ENCODE data around the gene KRTAP4-2.

KRTAP4-2 gene

DNA sequence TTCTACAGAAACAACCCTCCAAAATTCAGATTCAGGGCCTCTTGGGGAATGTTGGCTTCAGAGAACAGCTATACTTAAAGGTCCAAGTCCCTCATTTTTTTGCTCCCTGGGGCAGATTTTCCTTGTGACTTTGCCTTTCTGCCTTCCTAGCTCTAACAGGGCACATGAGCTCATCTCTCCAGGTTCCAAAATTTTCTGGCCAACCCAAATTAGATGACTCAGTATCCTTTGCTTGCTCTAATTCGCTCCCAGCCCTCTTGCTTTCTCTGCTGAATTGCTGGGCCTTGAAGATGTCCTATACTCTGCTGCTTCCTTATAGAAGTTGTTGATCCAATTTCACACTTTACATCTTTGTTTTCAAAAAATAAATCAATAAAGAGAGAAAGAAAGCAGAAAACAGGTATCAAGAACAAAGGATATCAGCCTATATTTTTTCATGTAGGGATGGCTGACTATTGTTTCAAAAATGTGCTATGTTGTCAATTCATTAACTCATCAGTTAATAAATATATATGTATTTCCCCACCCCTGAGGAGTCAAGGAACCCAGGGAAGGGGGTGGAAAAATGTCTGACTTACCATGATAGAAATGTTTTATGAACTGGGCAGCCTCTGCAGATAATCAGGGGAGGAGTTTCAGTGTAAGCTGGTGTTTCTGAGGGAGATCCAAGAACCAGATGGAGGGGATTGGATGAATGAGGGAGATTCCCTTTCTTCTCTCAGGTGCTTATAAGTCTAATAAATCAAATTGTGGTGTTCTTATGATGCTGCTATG, 1.0 kb upstream of the KRTAP4-2 start:
- Histone ChIP-seq H3K4me2 (ENCODE audit: low read length) (no peak overlapping the region), H3K9me2 (ENCODE audit: low read depth, low read length) (no peaks in the 10 kb centered on the region), H2AFZ (ENCODE audit: low read length) (no peak overlapping the region), H3K27ac (ENCODE audit: low read depth, low read length, poor library complexity, severe bottlenecking) (no peak overlapping the region), H3K4me3 (ENCODE audit: low read depth, low read length, poor library complexity, severe bottlenecking) (no peak overlapping the region), H3K4me1 (ENCODE audit: insufficient read depth, low read length, severe bottlenecking) (no peaks in the 10 kb centered on the region), H3K27me3 (ENCODE audit: insufficient read depth, low read length) (no peaks in the 10 kb centered on the region), H3K9me3 (ENCODE audit: low read length) (no peaks in the 10 kb centered on the region), H3K36me3 (ENCODE audit: insufficient read depth, low read length) (no peaks in the 10 kb centered on the region), H3K9ac (ENCODE audit: low read length) (no peak overlapping the region), H3F3A (ENCODE audit: insufficient read depth, low read length) (no peaks in the 10 kb centered on the region), H4K20me1 (ENCODE audit: insufficient read depth, low read length) (no peaks in the 10 kb centered on the region), H3K79me2 (ENCODE audit: insufficient read depth, low read length) (no peaks in the 10 kb centered on the region)
- TF ChIP-seq EZH2 (IDR thresholded peaks at IDR 0.05; ENCODE audit: borderline replicate concordance, low read length) (no peak), CTCF (IDR thresholded peaks at IDR 0.05; ENCODE audit: low read length) (no peak)

GRCh38 chr17:41178341-41178740, 320 bp upstream of the KRTAP4-2 start:
- Histone ChIP-seq H3K36me3 (ENCODE audit: insufficient read depth, low read length) (no peaks in the 10 kb centered on the region), H3K27me3 (ENCODE audit: insufficient read depth, low read length) (no peaks in the 10 kb centered on the region)

DNA sequence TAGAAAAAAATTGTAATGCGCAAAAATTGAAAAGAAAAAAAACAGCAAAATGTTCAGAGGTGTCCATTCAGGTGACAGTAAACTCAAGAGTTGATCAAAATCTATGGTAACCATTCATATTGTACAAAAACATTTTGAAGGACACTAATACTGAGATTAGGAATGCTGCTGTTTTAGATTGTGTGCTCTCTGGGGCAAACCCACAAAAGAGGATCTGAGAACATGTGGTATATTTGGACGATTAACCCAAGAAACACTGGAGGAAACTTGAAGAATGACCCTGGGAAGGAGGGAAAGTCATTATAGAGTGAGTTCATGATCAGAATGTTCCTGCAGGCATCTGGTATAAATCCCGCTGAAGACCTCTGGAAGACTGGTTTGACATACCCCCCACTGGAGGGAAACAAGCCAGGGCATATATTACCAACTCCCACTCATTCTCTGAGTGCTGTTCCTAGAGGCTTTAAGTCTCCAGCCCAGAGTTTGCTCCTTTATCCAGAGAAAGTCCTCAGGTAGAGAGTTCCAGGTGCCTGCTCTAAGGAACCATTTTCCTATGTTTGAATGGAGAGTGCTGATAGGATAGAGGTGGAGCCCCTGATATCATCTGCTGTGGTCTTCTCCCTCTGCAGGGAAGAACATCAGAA, 1.2 kb downstream of the KRTAP4-2 start:
- Histone ChIP-seq H3K27ac (ENCODE audit: low read depth, low read length, poor library complexity, severe bottlenecking) (no peak overlapping the region), H3K27me3 (ENCODE audit: insufficient read depth, low read length) (no peaks in the 10 kb centered on the region), H3K4me1 (ENCODE audit: insufficient read depth, low read length, severe bottlenecking) (no peaks in the 10 kb centered on the region), H3K9me3 (ENCODE audit: low read length) (no peaks in the 10 kb centered on the region), H3K36me3 (ENCODE audit: insufficient read depth, low read length) (no peaks in the 10 kb centered on the region), H3K79me2 (ENCODE audit: insufficient read depth, low read length) (no peaks in the 10 kb centered on the region), H3K4me2 (ENCODE audit: low read length) (no peak overlapping the region), H3K9me2 (ENCODE audit: low read depth, low read length) (no peaks in the 10 kb centered on the region), H2AFZ (ENCODE audit: low read length) (no peak overlapping the region), H3K4me3 (ENCODE audit: low read depth, low read length, poor library complexity, severe bottlenecking) (no peak overlapping the region), H4K20me1 (ENCODE audit: insufficient read depth, low read length) (no peaks in the 10 kb centered on the region), H3F3A (ENCODE audit: insufficient read depth, low read length) (no peaks in the 10 kb centered on the region), H3K9ac (ENCODE audit: low read length) (no peak overlapping the region)
- TF ChIP-seq CTCF (IDR thresholded peaks at IDR 0.05; ENCODE audit: low read length) (no peak), EZH2 (IDR thresholded peaks at IDR 0.05; ENCODE audit: borderline replicate concordance, low read length) (no peak)

More at GRCh38 chr17:41178341-41178740, 320 bp upstream of the KRTAP4-2 start:
- Histone ChIP-seq H3K4me1 (ENCODE audit: insufficient read depth, low read length, severe bottlenecking) (no peaks in the 10 kb centered on the region), H4K20me1 (ENCODE audit: insufficient read depth, low read length) (no peaks in the 10 kb centered on the region), H3K9ac (ENCODE audit: low read length) (no peak overlapping the region), H3K27ac (ENCODE audit: low read depth, low read length, poor library complexity, severe bottlenecking) (no peak overlapping the region), H3F3A (ENCODE audit: insufficient read depth, low read length) (no peaks in the 10 kb centered on the region), H3K9me2 (ENCODE audit: low read depth, low read length) (no peaks in the 10 kb centered on the region), H2AFZ (ENCODE audit: low read length) (no peak overlapping the region), H3K79me2 (ENCODE audit: insufficient read depth, low read length) (no peaks in the 10 kb centered on the region), H3K4me3 (ENCODE audit: low read depth, low read length, poor library complexity, severe bottlenecking) (no peak overlapping the region), H3K9me3 (ENCODE audit: low read length) (no peaks in the 10 kb centered on the region), H3K4me2 (ENCODE audit: low read length) (no peak overlapping the region)
- TF ChIP-seq EZH2 (IDR thresholded peaks at IDR 0.05; ENCODE audit: borderline replicate concordance, low read length) (no peak), CTCF (IDR thresholded peaks at IDR 0.05; ENCODE audit: low read length) (no peak)

Measured in OCI-LY1 (cell line).